ENCODE measurements around the gene HEPACAM. TPM values are rescaled to one million over a fixed set of nuclear protein-coding genes. Genes with fewer than 3 reads are reported as not detected.

Gene HEPACAM
- total RNA-seq, 1 donor from 2014 or later, result 0.08 TPM

GRCh38 chr11:124943254-124943616, 7.4 kb upstream of the HEPACAM start:
- H3K36me3 Mint-ChIP-seq (ENCODE audit: low read depth, unreplicated experiment), result no peaks in the 10 kb centered on the region
- no peak for DNase-seq (ENCODE audit: low spot score)
- TF ChIP-seq CTCF (IDR thresholded peaks at IDR 0.05; ENCODE audit: unreplicated experiment), result no peak
- H3K9me3 Mint-ChIP-seq (ENCODE audit: unreplicated experiment), result no peaks in the 10 kb centered on the region
- no peak overlapping the region for H3K27ac Mint-ChIP-seq (ENCODE audit: unreplicated experiment)
- no peaks in the 10 kb centered on the region for H3K4me1 Mint-ChIP-seq (ENCODE audit: unreplicated experiment)
- no peak overlapping the region for H3K4me3 Mint-ChIP-seq (ENCODE audit: unreplicated experiment)
- no peaks in the 10 kb centered on the region for H3K27me3 Mint-ChIP-seq (ENCODE audit: unreplicated experiment)

- Mint-ChIP-seq H3K4me1 (ENCODE audit: unreplicated experiment) (no peaks in the 10 kb centered on the region), H3K27ac (ENCODE audit: unreplicated experiment) (no peak overlapping the region), H3K36me3 (ENCODE audit: low read depth, unreplicated experiment) (no peaks in the 10 kb centered on the region), H3K4me3 (ENCODE audit: unreplicated experiment) (no peak overlapping the region), H3K27me3 (ENCODE audit: unreplicated experiment) (no peaks in the 10 kb centered on the region), H3K9me3 (ENCODE audit: unreplicated experiment) (no peaks in the 10 kb centered on the region)
- no peak for DNase-seq (ENCODE audit: low spot score)
- no peak for TF ChIP-seq CTCF (IDR thresholded peaks at IDR 0.05; ENCODE audit: unreplicated experiment)
Observed at GRCh38 chr11:124942466-124943253, 6.8 kb upstream of the HEPACAM start.

DNA sequence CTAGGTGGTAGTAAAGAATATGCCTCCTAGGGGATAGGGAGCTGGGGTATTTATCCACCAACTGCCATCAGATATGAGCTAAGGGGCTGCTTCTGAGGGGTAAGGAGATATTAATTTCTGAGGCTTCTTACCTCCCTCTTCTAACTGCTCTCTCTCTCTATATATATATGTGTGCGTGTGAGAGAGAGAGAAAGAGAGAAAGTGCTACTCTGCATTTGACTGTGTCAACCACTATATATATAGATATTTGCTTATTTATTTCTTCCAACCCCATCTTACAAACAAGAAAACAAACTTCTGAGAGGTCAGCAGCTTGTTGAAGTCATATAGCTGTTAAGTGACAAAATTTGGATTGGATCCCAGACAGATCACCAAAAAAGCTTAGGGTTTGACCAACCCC, 5.9 kb upstream of the HEPACAM start:
- TF ChIP-seq CTCF (IDR thresholded peaks at IDR 0.05; ENCODE audit: unreplicated experiment), result no peak
- Mint-ChIP-seq H3K4me1 (ENCODE audit: unreplicated experiment) (no peaks in the 10 kb centered on the region), H3K4me3 (ENCODE audit: unreplicated experiment) (no peak overlapping the region), H3K27me3 (ENCODE audit: unreplicated experiment) (no peaks in the 10 kb centered on the region), H3K9me3 (ENCODE audit: unreplicated experiment) (no peaks in the 10 kb centered on the region), H3K36me3 (ENCODE audit: low read depth, unreplicated experiment) (no peaks in the 10 kb centered on the region), H3K27ac (ENCODE audit: unreplicated experiment) (no peak overlapping the region)
- DNase-seq (ENCODE audit: low spot score), result no peak

DNA sequence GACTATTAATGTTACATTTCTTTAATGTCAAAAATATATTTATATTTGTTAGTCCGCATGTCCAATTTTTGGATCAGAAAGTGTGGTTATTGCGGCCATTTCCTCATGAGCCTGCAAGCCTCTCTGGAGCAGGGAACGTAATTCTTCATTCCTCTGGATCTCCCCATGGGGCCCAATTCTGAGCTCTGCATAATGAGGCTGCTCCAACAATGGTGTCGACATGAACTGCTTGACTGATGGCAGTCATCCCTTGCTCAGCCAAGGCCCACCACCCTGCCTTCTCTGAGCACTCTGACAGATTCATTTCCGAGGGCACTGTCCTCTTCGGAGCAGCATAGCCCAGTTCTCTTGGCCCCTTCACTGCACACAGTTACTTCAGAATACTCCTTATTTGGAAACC, 3.1 kb upstream of the HEPACAM start:
- Mint-ChIP-seq H3K27me3 (ENCODE audit: unreplicated experiment) (peaks cover 2% of the 10 kb centered on the region), H3K4me1 (ENCODE audit: unreplicated experiment) (no peaks in the 10 kb centered on the region), H3K36me3 (ENCODE audit: low read depth, unreplicated experiment) (no peaks in the 10 kb centered on the region), H3K4me3 (ENCODE audit: unreplicated experiment) (no peak overlapping the region), H3K27ac (ENCODE audit: unreplicated experiment) (no peak overlapping the region), H3K9me3 (ENCODE audit: unreplicated experiment) (no peaks in the 10 kb centered on the region)
- no peak for TF ChIP-seq CTCF (IDR thresholded peaks at IDR 0.05; ENCODE audit: unreplicated experiment)
- no peak for DNase-seq (ENCODE audit: low spot score)

DNA sequence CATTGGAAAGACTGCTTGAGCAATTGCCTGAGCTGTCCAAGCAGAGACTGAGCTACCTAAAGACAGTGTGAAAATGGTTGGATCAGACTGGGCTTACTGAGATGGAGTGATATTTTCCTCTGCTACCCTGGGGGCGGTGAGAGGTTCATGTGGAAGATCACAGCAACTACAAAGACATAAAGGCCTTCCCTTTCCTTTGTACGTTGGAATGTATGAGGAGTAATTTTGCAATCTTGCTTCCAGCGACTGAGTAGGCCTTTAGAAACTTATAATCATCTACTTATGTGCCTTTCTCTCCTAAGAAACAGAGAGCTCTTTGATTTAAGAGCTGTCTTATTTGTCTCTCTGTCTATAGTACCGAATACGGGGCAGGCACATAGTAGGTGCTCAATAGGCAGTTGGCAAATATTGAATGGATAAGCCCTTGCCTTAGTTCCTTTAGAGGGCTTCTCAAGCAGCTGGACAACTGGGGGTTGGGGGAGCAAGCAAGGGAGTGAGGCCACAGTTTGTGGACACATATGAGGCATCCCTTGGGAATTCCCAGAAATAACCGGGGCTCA, 2.4 kb upstream of the HEPACAM start:
- no peaks in the 10 kb centered on the region for H3K4me1 Mint-ChIP-seq (ENCODE audit: unreplicated experiment)
- H3K36me3 Mint-ChIP-seq (ENCODE audit: low read depth, unreplicated experiment), result no peaks in the 10 kb centered on the region
- H3K9me3 Mint-ChIP-seq (ENCODE audit: unreplicated experiment), result no peaks in the 10 kb centered on the region
- DNase-seq (ENCODE audit: low spot score), result no peak
- H3K4me3 Mint-ChIP-seq (ENCODE audit: unreplicated experiment), result no peak overlapping the region
- H3K27me3 Mint-ChIP-seq (ENCODE audit: unreplicated experiment), result peaks cover 2% of the 10 kb centered on the region
- H3K27ac Mint-ChIP-seq (ENCODE audit: unreplicated experiment), result no peak overlapping the region
- TF ChIP-seq CTCF (IDR thresholded peaks at IDR 0.05; ENCODE audit: unreplicated experiment), result no peak

Measured in endothelial cell (in vitro differentiated cells).